Hepatic stellate cell (primary cell): Measurements from ENCODE around the gene SPATC1L.
"Not testable (repeated sequence)": the region's sequence is repeated elsewhere in the genome, so short reads cannot be mapped to it uniquely, and the experiment has no call there.

Source experiments
- DNase-seq: peaks from one replicate; pipeline ENCODE4 v3.0.0; 2011; ENCODE audit warnings: low spot score

Gene SPATC1L

DNA sequence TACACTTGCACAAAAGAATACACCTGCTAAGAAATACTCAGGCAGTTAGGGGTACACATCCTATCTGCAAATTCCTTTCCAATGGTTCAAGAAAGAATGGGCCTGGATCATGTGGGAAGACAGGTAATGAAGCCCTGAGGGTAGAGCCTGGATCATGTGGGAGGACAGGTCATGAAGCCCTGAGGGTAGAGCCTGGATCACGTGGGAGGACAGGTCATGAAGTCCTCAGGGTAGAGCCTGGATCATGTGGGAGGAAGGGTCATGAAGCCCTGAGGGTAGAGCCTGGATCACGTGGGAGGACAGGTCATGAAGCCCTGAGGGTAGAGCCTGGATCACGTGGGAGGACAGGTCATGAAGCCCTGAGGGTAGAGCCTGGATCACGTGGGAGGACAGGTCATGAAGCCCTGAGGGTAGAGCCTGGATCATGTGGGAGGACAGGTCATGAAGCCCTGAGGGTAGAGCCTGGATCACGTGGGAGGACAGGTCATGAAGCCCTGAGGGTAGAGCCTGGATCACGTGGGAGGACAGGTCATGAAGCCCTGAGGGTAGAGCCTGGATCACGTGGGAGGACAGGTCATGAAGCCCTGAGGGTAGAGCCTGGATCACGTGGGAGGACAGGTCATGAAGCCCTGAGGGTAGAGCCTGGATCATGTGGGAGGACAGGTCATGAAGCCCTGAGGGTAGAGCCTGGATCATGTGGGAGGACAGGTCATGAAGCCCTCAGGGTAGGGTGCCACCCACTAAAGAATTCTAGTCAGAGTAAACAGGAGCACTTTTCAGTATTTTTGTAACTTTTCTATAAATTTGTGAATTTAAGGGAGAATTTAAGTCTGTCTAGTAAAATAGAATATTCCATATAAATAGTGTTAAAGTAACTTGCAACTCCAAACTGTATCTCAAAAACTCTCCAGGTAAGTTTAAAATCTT is 16.9 kb upstream of the SPATC1L start:
- not testable (repeated sequence) for DNase-seq

DNA sequence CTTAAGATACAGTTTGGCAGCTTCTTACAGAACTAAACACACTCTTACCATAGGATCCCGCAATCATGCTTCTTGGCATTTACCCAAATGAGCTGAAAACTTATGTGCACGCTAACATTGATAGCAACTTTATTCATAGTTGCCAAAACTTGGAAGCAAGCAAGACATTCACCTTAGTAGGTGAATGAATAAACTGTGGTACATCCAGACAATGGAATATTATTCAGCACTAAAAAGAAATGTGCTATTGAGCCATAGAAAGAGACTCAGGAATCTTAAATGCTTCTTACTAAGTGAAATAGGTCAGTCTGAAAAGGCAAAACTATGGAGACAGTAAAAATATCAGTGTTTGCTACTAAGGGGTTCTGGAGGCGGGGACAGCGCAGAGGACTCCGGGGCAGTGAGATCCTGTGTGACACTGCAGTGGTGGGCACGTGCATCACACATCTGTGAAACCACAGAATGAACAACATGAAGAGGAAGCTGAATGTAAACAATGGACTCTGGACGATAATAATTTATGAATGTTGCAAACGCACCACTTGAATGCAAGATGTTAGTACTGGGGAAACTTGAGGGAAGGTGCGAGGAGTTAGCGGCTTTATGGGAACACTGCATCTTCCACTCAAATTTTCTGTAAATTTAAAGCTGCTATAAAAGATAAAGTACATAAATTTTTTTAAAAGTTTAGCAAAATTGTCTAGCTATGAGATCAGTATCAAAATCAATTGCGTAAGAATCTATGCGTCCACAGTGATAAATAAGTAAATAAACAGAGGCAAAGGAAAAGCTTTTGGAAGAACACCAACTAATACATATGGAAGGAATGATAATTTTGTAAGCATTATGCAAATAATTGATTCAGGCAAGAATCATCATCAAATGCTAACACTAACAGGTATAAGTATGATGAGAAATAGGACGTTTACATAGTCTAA is 15.4 kb upstream of the SPATC1L start:
- DNase-seq = no peak

DNA sequence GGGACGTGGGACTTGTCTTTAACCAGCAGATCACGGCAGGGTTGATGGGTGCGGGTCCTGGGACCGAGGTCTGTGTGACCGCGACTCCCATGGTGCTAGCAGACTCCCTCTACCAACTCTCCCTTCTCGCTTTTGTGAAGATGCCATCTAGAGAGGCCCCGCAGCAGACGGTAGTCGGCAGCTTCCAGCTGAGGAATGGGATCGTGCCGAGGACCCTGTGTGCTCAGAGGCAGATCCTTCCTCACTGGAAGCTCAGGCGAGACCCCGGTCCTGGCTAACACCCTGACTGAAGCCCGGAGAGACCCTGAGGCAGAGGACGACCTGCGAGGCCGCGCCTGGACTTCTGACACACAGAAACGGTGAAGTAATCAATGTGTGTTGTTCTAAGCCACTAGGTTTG is 12.5 kb upstream of the SPATC1L start:
- DNase-seq = no peak

DNA sequence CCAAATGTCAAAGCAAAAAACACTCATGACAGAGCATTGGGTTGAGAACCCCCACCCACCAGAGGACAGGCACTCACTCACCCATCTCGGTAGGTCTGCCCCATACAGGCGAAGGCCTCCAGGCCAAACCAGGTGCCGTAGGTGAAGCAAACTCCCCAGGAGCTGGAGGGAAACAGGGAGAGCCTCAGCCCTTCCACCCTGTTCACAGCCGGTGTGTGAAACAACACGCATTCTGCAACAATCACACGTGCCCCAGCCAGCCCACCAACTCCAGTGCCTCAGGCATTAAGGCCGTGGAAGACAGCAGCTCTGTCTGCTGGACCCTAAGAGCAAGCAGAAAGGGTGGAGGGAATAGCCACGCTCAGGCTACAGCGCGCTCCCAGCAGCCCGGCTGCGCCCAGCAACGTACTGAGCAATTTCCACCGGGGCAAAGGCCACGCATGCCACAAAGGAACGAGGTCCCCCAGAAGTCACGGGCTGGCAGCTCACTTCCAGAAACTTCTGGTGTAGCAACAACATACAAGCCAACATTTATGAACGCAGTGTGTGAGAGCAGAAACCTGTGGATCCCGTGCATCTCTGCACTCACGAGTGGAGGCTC is 11.4 kb upstream of the SPATC1L start:
- no peak for DNase-seq

DNA sequence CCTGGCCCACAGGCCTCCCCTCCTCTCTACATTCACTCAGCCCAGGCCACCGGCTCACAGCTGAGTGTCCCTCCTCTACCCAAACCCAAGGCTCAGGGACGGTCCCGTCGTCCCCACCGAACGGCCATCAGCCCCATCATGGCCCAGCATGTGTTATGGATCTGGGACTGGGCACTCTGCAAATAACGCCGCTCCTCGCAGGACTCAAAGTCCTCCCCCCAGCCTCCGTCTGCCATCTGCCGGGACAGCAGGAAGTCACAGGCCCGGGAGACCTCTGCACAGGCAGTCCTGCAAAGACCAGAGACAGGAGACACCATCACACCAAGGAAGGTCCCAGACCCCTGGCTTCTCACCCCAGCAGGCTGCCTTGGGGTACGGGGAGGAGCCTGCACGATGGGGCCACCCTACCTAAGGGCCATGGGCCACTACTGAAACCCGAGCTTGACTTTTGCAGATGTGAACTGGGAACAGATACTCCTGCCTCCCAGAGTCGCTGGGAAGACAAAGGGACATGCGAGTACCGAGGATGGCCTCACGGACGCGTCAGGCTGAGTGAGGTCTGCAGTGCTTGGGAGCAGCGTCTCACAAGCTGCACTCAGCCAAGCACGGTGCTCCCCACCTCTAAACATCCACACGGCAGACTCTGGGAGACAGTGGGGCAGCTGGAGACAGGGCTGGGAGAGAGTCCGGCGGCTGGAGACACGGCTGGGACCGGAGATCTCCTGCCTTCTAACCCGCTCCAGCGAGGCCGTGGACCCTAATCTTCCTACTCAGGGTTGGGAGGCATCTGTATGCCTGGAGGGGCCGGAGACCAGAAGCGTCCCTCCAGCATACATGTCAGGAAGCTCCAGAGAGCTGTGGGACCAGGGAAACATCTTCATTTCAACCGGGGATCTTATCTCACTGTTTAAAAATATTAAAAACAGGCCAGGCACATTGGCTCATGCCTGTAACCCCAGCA is 10.4 kb upstream of the SPATC1L start:
- no peak for DNase-seq

DNA sequence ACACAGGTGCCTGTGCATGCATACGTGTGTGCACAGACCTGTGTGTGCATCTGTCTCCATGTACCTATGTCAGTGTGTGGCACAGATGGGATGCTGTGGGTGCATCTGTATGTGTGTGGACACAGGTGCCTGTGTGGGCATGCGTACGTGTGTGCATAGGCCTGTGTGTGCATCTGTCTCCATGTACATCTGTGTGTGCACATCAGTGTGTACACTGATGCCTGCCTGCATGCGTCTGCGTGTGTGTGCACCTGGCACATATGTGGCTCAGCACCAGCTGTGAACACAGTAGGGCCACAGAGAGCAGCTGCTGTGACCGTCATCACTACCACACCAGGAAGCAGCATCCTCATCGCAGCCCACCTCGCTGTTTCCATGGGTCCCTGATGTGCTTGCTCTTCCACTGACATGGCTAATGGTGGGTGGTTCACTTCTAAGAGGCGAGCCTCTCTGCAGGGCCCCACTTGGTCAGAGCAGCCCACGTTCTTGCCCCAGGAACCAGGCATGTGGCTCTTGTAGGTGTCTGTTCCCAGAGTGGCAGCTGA is 9.6 kb upstream of the SPATC1L start:
- DNase-seq = no peak

DNA sequence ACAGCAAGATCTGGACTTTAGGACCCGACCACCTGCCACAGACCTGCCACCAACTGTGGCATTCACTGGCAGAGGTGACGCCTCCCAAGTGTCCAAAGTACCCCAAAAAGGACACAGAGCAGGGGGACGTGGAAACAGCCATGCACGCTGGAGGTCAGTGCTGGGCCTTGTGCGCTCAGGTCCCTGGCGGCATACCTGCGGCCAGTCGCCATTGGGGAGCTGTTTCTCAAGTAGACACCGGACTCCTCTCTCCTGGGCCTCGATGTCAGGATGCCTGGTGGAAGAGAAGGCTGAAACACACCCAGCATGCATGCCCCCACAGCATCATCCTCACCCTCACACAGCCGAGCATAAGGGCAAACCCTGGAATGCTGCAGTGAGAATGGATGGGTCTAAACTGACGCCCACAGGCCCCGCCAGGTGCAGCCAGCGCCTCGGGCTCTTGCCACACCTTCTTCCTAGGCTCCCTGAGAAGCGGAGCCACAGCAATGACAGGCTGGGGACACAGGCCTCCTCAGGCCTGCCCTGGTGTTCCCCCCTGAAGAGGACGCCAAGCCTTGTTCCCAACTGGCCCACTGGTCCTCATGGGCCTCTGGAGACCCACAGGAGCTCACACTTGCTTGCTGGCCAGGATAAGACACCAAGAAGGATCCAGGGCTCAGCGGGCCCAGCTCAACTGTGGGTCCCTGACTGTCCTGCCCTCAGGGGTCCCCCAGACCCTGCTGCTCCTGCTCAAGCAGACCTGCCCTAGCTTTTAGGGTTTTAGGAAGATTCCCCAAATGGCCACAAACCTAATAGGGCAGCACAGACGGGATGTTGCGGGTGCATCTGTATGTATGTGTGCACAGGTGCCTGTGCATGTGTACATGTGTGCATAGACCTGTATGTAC is 7.7 kb upstream of the SPATC1L start:
- no peak for DNase-seq

DNA sequence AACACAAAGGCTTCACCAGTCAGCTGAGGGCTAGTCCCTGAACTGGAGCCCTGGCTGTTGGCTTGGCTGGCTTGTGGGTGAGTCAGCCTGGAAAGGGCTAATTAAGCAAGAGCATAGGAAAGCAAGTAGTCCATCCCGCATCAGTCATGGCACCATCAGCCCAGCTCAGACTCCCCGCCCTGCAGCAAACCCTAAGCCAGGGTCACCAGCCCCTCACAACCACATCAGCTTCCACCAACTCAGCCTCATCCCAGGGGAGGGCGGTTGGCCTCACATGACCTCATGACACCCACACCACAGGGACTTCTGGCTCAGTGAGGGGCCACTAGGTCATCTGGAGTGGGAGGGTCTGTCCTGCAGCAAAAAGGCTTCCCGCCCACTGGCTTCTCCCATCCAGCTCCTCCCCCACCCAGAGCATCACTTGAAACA is 7.0 kb upstream of the SPATC1L start:
- DNase-seq = peak; percentile 86

DNA sequence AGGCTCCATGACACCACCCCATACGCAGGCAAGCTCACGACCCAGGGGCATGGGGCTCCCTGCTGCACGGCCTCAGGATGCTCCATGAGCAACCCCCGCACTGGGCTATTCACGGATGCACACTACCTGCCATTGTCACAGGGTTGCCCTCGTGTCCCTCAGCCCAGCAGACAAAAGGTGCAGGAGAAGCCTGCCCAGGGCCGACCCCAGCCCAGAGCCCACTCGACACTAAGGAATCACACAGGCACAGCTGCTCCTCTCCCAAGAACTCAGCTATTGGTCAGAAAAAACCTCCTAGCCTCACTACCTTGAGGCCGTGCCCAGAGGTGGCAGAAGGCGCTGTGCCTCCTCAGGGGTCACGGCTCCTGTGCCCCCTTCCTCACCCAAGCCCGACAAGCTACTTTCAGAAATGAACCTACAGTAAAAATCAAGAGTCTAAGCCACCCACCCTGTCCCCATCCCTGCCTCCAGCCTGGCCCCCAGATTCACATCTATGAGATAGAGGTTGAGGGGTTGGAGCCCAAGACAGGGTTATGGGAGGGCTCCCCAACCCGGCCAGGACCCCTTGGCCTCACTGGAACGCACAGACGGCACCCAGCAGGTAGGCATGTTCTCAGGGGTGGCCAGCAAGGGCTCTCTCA is 6.4 kb upstream of the SPATC1L start:
- no peak for DNase-seq

DNA sequence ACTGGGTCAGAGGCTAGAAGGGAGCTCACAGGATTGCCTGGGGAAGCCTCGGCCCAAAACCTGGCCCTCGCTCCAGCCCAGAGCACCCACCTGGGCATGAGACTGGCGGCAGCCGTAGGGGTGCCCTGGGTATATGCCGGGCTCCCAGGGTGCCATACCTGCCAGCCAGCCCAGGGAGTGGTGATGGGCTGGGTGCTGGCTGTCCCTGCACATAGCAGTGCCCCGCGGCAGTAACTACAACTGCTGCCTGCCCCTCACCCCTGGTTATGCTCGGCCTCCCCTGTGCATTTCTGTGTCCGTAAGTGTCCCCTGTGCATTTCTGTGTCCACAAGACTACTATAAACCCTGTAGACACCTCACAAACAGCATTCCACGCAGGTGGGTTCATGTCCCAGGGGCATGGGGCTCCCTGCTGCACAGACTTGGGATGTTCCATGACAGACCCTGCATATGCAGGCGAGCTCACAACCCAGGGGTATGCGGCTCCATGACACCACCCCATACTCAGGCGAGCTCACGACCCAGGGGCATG is 5.8 kb upstream of the SPATC1L start:
- DNase-seq = no peak

DNA sequence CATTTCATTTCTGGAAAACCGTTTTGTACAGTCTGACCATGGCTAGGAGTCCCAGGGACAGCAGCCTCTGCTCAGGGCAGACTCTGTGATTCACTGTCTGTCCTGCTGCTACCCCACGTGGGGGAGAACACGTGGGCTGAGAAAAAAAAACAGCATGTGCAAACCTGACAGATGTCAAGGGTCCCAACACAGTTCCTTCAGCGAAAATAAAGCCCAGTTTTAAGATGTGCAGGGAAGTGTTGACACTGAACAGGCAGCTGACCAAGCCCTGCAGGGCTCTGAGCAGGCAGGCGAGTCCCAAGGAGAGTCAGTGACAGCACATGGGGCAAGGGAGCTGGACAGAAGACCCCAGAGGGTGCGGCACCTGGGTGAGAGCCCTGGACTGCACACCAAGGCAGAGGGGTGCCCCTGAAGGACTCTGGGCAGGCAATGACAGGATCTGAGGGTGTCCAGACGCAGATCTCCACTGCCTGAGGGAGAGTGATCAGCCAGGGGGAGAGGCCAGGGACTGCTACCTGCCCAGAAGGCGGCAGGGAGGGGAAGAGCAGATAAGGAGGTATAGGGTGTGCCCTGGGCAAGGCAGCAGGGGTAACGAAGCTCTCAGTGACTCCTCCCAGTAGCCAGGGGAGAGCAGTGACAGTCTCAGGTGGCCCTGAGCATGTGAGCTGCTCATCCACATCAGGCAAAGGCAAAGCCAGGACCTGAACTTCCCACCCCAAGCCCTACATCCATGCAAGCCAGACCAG is 5.1 kb upstream of the SPATC1L start:
- DNase-seq = peak; percentile 67

DNA sequence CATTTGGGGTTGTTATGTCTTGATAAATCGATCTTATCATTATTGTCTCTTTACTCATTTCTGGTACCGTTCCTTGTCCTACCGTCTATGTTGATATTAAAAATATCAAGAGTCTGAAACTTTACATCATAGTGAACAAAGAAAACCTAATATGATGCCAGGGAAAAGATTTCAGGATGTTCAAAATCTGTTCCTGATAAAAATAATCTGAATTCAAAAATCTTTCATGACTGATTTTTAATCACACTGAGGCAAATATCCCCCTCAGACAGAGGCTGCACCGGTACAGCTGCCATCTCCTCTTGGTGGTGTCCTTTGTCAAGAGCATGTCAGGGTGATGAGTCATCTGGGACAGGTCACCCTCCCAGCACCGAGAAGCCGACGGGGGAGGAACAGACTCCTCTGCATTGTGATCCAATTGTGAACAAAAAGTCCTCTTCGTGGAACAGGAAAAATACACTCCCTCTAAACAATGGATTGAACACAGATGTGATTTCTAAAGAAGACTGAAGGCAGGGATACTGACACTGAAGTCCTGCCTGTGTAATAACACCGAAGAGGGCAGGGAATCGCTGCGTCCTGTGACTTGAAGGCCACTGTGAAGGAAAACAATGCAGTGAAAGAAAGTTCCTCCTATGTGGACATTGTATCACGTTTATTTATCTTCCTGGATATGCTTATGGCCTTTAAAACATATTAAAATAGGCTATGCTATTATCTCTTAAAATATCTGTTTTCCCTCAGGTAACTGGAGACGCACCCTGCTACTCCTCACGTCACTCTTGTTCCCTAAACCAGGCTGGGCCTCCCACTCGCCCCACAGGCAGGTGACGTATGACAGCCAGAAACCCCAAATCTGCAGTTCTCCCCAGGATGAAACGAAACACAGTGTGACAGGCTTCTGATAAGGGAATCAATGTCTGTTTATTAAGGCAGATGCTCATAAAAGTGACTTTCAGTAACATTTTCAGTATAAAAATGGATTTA is 4.3 kb upstream of the SPATC1L start:
- DNase-seq = peak; percentile 65

DNA sequence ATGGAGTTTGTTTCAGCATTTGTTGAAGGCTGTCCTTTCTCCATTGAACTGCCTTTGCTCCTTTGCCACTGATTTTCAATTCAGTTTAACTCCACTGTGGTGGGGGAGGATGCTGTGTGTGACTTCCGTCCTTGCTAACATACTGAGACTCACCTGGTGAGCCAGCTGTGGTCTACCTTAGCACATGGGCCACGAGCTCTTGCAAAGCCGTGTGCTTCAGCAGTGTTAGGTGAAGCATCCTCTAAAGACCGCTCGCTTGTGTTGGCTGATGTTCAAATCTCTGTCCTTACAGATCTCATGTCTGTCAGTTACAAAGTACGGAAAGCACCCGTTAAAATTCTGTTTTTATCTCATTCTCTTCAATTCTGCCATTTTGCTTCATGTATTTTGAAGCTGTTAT is 3.6 kb upstream of the SPATC1L start:
- DNase-seq = no peak

DNA sequence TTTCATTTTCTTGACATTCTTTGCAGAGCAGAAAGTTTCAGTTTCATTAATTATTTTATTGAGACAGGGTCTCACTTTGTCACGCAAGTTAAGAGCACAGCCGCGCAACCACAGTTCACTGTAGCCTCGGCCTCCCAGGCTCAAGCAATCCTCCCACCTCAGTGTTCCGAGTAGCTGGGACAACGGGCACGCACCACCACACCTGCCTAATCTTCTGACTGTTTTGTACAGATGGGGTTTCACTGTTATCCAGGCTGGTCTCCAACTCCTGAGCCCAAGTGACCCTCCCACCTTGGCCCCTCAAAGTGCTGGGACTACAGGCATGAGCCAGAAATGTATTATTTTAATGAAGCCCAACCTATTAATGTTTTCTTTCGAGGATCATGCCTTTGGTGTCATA is 3.0 kb upstream of the SPATC1L start:
- no peak for DNase-seq

DNA sequence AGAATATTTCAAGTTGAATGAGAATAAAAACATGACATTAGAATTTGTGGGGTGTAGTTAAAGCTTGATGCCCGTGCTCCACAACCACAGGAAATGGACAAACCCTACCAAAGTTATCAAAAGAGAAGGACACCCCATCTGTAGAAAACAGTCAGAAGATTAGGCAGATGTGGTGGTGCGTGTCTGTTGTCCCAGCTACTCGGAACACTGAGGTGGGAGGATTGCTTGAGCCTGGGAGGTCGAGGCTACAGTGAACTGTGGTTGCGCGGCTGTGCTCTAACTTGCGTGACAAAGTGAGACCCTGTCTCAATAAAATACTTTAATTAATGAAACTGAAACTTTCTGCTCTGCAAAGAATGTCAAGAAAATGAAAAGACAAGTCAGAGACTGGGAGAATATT is 1.5 kb upstream of the SPATC1L start:
- no peak for DNase-seq

DNA sequence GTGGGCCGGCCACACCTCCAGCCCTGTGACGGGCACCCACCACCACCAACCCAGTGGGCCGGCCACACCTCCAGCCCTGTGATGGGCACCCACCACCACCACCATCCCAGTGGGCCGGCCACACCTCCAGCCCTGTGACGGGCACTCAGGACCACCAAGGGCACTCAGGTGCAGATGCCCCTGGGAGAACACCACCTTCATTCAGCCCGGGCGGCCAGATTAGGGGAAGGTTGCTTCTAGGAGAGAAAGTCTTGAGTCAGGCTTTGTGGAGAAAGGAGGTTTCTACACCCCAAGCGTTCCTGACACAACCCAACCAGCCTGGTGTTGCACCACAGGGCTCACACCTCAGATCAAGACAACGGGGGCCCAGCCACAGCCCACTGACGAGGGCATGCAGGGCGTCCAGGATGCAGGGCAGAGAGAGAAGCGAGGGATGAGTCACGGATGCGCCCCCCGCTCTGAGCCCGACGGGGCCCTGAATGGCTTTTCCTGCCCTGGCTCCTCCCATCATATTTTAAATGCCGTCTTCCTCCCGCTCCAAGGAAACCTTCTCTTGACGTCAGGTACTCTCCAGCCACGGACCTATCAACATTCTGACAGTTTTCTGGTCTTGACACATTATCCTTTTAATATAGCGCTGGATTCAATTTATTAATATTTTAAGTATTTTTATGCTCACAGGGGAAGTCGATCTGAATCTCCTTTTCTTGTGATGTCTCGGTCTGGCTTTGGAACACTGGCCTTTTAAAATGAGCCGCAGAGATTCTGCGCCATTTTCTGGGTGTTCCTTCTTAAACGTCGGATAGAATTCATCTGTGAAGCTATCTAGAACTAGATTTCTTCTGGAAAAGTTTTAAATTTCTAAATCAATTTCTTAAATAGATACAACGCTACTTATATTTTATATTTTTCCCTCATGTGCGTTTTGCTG is 631 bp upstream of the SPATC1L start:
- DNase-seq = peak; percentile 65
